NCI-H748 (cell line): ENCODE measurements around the gene KRTAP10-3.
"Not testable (repeated sequence)": the region's sequence is repeated elsewhere in the genome, so short reads cannot be mapped to it uniquely, and the experiment has no call there.

ENCODE experiments used
- DNase-seq: peaks from one replicate; lab custom pipeline; 2025; ENCODE audit not compliant: unreplicated experiment; lab: John Stamatoyannopoulos, UW

The KRTAP10-3 gene

DNA sequence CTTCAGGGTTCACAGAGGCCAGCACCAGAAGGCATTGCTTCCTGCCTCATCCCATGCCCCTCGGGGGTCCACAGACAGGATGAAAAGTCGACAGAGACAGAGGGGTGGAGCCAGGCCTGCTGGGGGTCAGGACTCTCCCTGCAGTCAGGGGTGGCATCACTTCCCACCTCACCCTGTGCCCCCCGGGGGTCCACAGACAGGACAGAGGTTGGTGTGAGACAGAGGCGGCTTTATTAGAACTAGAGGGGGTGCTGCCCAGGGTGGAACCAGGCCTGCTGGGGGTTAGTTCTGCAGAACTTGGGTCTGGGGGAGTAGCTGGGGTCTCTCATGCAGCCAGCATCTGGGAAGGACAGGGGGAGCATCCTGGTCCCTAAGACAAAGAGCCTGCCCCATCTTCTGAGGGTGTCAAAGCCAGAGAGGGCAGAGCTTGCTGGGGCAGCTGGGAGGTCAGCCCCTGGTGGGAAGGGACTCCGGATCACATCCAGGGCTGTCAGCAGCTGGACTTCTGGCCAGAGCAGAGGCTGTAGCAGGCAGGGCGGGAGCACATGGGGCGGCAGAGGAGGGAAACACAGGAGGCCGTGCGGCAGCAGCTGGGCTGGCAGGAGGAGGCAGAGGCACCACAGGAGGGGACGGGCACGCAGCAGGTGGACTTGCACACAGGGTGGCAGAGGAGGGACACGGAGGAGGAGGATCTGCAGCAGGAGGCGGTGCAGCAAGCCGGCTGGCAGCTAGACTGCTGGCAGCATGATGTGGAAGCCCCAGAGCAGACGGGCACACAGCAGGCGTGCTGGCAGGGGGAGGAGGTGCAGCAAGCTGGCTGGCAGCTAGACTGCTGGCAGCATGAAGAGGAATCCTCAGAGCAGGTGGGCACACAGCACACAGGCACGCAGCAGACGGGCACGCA is 32.6 kb upstream of the KRTAP10-3 start:
- DNase-seq = not testable (repeated sequence)

DNA sequence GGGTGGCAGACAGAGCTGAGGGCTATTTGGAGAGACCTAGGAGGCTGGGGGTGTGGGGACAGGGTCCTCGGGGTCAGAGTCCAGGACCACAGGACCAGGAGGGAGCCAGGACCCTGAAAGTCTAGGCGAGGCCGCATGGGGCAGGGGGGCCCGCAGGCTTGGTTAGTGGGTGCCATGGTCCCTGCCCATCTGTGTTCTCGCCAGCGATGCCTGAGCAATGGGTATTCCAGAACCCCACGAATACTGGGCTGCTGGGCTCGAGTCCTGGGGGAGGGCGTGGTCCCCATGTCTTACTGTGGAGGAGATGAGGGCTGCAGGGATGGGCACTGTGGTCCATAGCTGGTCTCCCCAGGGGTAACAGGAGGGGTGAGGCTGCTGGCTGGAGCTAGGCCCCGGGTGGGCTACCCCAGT is 31.7 kb upstream of the KRTAP10-3 start:
- DNase-seq = no peak

DNA sequence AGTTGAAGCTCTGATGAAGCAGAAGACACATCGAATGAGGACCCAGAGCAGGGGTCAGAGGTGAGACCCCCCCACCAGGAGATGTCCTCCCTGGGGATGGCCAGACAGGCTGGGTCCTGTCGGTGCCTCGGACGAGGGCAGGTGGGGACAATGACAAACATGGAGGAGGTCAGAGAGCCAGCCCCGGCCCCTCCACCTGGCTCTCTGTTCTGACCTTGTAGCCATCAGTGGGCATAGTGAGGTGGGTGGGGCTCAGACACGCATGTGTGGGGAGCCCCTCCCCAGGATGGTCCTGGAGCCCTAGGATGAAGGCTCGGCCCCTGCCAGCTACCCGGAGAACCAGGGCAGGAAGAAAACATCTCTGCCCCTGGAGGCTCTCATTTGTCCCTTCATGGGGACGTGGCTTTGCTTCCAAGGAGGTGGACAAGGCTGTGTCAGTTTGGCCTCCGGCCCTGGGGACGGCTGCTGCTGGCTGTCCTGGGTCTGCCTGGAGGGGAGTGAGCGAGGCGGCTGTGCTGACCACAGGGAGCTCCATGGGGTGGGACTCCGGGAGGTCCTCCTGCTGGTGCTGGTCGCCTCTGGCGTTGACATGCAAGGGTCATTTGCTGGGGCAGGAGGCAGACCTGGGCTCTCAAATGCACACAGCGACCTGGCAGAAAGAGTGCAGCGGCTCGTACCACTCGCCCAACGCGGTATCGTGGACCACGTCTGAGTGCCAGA is 31.2 kb upstream of the KRTAP10-3 start:
- DNase-seq = no peak

DNA sequence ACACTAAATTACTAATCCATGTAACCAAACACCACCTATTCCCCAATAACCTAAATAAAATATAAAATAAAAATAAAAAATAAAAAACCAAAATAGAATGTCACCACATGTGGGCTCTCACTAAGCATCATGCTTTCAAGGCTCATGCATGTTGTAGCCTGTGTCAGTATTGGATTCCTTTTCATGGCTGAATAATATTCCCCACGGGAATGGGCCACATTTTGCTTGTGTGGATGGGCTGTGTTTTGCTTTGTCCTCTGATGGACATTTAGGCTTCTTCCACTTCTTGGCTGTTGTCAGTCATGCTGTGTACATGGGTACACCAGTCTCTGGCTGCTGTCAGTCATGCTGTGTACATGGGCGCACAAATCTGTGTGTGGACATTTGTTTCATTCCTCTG is 30.5 kb upstream of the KRTAP10-3 start:
- no peak for DNase-seq

DNA sequence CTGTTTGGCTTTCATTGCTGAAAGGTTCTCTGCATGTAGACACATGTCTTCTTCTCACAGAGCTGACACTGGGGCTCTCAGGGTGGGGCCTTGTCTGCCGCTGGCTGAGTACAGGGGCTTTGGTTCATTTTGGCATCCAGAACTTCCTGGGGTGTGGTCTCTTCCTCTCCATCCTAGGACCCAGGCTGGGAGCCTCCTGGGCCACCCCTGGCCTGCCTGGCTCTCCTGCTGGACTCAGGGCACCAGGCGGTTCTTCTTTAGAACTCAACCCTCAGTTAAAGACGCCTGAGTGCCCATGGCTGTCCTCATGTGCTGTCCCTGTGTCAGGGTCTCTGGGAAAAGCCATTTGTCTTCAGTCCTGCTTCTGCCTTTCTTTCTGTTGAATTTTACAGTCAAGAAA is 27.3 kb upstream of the KRTAP10-3 start:
- no peak for DNase-seq

DNA sequence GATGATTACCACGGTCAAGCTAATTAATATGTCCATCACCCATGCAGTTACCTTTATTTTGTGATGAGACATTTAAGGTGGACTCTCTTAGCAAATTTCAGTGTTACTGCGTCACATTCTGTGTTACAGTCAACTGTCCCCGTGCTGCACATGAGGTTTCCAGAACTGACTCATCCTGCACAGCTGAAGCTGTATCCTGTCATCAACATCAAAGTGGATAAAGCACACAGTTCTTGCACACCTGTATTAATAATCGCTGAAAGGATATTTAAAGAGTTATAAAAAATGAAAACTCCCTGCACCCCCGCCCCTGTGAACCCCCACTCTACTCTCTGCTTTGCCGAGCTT is 25.2 kb upstream of the KRTAP10-3 start:
- peak; percentile 61 for DNase-seq

DNA sequence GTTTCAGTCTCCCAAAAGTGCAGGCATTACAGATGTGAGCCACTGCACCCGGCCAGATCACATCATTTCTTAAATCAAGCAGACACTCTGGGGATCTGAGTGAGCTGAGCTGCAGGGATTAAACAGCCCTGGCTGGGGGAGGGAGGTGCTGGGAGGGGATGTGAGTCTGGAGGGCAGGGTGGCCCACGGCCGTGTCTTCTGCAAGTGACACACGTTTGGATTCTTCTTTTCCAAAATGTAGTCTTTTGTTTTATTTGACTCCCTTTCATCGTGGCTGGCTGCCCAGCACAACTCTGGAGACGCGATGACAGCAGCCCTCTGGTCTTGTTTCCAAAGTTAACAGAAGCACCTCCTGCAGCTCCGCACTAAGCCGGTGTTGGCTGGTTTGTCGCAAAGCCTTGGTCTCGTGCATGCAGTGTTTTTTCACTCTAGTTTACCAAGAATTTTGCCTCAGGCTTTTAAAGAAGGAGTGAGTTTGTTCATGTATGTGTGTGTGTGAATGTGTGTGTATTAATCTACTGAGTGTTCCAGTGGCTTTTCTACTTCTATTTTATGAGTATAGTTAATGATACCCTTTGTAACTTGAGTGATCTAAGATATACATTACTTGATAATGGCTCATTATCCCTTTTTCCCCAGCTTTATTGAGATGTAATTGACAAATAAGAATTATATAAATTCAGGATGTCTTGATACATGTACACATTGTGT is 24.6 kb upstream of the KRTAP10-3 start:
- DNase-seq = peak; percentile 61

DNA sequence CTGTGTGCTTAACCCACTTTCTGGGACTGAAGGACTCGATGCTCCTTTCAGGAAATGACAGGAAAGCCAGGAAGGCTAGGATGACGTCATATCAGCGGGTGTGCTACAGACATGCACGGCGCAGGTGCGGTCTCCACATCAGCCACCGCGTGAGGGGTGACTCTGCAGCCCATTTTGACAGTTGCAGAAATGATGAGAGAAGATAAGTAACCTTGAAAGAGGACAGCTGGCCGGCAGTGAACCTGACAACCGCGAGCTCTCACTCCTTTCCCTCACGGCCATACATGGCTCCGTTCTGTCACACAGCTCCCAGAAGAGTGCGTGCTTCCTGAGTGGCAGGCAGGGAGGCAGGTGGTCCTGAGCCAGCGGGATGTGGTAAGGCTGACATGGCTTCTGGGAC is 23.5 kb upstream of the KRTAP10-3 start:
- no peak for DNase-seq

DNA sequence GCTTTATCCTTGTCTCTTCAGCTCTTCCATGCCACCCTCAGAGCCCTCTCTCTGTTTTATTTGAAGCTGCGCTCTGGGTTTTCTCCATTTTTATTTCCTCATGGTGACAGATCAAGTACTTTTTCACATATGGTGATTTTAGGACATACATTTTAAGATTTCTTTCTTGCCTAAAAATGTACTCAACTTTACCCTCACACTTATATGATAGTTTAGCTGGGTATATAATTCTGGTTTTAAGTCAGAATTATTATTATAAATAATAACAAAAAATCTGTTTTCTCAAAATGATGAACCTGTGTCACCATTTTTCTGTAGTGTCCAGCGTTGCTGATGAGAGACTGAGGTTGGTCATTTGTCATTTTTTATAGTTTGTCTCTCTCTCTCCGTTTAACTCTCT is 22.6 kb upstream of the KRTAP10-3 start:
- no peak for DNase-seq

DNA sequence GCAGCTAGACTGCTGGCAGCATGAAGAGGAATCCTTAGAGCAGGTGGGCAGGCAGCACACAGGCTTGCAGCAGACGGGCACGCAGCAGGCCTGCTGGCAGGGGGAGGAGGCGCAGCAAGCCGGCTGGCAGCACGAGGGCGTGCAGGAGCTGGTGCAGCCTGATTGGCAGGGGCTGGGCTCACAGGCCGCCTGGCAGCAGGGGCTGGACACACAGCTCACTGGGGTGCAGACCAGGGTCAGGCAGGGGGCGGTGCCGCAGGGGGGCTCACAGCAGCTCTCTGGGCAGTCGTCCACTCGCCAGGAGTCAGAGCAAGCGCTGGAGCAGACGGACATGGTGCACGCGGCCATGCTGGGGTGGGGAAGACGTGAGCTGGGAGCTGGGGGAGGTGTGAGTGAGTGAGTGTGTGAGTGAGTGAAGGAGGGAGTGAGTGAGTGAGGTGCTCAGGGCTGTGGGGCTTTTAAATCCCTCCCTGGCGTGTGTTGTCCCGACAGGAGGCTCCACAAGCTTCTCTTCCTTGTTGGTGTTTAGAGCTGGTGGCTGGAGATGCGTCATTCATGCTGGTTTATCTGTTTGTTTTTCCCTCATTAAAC is 21.7 kb upstream of the KRTAP10-3 start, which contains the start of gene KRTAP10-5:
TSS of gene KRTAP10-5 (minus strand) at position 374 of the 591 bp plus-strand sequence. CDS start at position 348, 26 bp downstream.
- not testable (repeated sequence) for DNase-seq

DNA sequence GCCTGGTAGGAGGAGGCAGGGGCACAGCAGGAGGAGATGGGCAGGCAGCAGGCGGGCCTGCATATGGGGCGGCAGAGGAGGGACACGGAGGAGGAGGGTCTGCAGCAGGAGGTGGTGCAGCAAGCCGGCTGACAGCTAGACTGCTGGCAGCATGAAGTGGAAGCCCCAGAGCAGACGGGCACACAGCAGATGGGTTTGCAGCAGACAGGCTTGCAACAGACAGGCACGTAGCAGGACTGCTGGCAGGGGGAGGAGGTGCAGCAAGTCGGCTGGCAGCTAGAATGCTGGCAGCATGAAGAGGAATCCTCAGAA is 21.2 kb upstream of the KRTAP10-3 start:
- DNase-seq = no peak

DNA sequence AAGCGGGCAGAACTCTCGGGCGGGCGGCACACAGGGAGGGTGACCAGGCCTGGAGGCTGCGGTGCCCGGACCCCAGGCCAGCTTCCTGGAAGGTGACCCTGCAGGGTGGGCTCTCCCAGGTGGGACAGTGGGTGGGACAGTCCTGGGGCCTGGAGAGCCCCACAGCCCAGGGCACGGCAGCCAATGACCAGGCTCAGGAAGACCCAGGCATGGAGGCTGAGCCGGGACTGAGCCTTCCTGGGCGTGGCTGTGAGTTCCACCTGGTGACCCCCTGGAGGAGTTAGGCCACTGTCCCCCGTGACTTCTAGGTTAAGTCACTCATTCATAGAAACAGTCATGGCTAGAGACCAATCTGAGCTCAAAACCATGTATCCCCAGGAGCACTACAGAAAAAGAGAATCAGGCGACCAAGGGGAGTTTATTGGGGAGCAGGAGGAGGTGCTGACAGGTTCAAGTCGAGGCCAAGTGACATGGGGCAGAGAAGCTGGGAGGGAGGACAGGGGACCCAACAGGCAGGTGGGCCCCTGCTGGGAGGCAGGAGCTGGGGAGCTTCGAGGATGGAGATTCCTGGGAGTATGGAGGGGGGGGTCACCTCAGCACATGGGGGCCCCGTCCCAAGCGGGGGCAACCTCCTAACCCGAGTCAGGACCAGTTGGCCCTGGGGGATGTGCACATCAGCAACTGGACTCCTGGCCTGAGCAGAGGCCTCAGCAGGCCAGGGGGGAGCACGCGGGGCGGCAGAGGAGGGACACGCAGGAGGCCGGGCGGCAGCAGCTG is 20.6 kb upstream of the KRTAP10-3 start:
- DNase-seq = no peak

DNA sequence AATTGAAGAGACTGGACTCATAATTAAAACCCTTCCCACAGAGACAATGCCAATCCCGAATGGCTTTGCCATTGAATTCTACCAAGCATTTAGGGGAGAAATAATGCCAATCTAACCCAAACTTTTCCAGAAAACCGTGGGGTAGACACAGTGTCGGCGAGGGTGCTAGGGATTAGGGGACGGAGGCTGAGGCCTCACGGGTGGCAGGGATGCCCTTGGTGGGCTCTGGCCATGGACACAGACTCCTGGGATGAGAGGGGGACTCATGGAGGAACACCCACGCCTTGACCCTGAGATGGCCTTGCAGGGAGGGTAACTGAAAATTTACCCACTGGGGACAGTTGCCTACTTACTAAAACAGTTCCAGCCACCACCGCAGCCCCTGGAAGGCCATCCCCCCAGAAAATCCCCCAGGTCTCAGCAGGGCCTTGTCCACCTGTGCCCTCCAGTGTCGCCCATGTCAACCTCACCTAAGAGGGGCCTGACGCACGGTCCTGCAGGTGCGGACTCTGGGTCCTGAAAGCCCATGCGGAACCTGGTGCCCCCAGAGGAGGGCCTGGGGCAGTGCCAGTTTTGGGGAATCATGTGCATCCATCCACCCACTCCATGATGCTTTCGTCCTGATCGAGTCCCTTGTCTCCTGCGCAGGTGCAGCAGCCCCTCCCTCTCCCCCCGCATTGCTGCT is 19.9 kb upstream of the KRTAP10-3 start:
- no peak for DNase-seq

DNA sequence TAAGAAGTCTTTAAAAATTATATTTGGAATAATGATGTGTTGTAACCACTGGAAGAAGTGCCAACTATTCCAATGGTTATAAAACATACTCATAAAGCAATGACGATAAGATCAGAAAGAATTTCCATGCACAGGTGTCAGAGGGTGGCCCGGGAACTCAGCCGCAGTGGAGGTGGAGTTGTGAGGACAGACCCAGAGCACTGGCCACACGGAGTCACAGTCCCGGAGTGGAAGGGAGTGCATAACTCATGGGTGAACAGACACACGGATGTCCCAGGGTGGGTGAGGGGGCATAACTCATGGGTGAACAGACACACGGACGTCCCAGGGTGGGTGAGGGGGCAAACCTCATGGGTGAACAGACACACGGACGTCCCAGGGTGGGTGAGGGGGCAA is 17.4 kb upstream of the KRTAP10-3 start:
- no peak for DNase-seq

DNA sequence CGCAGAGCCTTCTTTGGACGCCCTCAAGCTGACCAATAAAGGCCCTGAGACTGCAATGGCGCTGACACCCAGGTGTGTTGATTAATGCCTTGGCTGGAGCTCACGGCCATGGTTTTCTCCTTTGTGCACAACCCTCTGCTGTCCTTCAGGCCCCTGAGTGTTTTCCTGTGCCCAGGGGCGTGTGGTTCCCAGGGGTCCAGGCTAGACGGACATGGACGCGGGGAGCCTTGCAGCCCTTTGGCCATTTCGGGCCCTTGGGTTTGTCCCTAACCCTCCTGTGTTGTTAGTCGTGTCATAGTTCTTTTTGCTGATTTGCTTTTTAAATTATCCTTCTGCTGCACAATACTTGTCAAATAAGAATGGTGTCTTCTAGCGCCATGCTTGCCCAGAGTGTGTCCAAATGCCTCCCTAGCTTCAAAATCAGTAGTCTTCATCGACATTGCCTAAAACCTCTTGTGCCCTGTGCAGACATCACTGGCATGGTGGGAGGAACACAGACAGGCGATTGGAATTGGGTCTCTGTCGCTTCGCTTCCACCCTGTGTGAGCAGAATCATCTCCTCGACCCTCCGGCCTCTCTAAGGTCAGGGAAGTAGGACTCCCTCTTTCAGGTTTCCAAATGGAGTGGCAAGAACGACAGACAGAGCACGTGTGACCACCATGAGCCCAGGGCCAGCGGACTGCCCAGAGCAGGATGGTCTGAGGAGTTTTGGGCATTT is 16.9 kb upstream of the KRTAP10-3 start:
- DNase-seq = no peak

DNA sequence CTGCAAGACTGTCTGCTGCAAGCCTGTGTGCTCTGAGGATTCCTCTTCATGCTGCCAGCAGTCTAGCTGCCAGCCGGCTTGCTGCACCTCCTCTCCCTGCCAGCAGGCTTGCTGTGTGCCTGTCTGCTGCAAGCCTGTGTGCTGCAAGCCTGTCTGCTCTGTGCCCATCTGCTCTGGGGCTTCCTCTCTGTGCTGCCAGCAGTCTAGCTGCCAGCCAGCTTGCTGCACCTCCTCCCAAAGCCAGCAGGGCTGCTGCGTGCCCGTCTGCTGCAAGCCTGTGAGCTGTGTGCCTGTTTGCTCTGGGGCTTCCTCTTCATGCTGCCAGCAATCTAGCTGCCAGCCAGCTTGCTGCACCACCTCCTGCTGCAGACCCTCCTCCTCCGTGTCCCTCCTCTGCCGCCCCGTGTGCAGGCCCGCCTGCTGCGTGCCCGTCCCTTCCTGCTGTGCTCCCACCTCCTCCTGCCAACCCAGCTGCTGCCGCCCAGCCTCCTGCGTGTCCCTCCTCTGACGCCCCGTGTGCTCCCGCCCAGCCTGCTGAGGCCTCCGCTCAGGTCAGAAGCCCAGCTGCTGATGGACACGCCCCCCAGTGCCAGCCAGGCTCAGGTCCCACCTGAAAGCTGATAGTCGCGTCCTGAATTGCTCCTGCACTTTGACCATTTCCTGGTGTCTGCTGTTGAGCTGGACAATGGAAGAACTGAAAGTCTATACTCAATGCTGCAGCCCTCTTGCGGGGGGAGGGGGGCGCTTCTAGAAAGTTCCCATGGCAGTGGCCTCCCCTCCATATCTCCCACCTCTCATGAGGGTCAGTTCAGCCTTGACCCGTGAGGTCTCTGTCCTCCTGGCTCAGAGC is 16.1 kb upstream of the KRTAP10-3 start:
- peak; percentile 79 for DNase-seq

DNA sequence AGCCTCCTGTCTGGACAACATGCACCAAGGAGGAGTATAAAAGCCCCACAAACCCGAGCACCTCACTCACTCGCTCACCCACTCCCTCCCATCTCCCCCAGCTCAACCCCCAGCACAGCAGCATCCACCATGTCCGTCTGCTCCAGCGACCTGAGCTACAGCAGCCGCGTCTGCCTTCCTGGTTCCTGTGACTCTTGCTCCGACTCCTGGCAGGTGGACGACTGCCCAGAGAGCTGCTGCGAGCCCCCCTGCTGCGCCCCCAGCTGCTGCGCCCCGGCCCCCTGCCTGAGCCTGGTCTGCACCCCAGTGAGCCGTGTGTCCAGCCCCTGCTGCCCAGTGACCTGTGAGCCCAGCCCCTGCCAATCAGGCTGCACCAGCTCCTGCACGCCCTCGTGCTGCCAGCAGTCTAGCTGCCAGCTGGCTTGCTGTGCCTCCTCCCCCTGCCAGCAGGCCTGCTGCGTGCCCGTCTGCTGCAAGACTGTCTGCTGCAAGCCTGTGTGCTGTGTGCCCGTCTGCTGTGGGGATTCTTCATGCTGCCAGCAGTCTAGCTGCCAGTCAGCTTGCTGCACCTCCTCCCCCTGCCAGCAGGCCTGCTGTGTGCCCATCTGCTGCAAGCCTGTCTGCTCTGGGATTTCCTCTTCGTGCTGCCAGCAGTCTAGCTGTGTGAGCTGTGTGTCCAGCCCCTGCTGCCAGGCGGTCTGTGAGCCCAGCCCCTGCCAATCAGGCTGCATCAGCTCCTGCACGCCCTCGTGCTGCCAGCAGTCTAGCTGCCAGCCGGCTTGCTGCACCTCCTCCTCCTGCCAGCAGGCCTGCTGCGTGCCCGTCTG is 15.2 kb upstream of the KRTAP10-3 start, which contains the start of gene KRTAP10-4:
TSS of gene KRTAP10-4 (plus strand) at position 100 of the 827 bp plus-strand sequence. CDS start at position 130, 30 bp downstream.
- DNase-seq = not testable (repeated sequence)
